NCI-H2029 treated with DMSO at 0.1 percent for 48 hours (cell line): ENCODE results near the gene PDE10A.
"Not testable (repeated sequence)": the region's sequence is repeated elsewhere in the genome, so short reads cannot be mapped to it uniquely, and the experiment has no call there.

Experiments
- DNase-seq: peaks from one replicate; lab custom pipeline; 2025; lab: John Stamatoyannopoulos, UW

The PDE10A gene

DNA sequence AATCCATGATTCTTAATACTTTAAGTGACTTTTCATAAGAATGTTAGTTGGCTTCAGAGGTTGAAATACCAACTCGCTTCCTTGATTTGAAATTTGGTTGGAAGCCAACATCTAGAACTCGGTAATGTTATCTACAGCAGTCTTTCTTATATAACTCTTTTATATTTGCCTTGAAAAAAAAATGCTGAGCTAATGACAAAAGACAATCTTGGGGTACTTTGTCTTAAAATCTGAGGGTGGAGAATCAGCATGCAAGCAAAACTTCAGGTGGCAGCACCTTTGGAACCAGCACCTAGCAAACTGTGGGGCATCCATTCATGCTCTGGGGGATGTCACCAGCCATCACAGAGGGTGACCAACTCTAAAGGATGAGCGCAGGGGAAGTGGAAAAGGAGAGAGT is 76.3 kb downstream of the PDE10A start:
- DNase-seq, result no peak

DNA sequence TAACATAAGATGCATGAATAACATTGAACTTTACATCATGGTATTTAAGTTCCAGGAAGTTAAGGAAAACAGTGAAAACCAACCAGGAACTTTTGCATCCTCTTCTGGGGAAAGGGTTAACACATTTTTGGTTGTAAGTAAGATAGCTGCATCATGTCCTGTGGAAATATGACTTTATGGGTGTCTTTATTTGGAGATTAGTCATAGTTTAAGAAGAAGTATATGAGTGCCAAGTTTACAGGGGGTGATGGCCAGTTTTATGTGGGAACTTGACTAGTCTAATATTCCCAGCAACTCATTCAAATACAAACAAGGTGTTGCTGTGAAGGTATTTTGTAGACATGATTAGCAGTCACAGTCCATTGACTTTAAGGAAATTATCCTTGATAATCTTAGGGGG is 78.0 kb downstream of the PDE10A start:
- DNase-seq, result no peak

GRCh38 chr6:165584541-165584940 is 78.5 kb downstream of the PDE10A start:
- DNase-seq, result no peak

DNA sequence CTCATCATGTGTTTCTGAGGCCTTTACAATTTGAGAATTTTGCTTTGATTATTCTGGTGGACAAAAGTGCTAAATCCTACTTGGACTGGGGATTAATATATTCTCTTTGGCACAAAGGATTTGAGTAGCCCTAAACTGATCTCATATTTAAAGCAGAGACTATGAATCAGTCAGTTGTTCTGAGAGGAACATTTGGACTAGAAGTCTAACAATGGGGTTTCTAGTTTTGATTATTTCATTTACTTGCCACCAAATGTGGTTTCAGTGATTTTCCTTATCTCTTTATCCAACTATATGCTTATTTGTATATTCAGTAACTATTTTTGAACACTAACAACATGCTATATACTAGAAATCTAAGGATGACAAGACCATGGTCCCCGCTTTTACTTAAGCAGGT is 81.4 kb downstream of the PDE10A start:
- DNase-seq, result no peak

- no peak for DNase-seq
Observed at GRCh38 chr6:165580136-165580535, 82.9 kb downstream of the PDE10A start.

GRCh38 chr6:165579151-165579550 is 83.9 kb downstream of the PDE10A start:
- no peak for DNase-seq

- DNase-seq, result no peak
Observed at GRCh38 chr6:165577556-165577955, 85.5 kb downstream of the PDE10A start.

GRCh38 chr6:165575158-165575549 is 87.9 kb downstream of the PDE10A start:
- no peak for DNase-seq

- DNase-seq, result no peak
Observed at GRCh38 chr6:165574220-165575157, 88.6 kb downstream of the PDE10A start.

GRCh38 chr6:165573671-165574070 is 89.4 kb downstream of the PDE10A start:
- peak; percentile 18 for DNase-seq

DNA sequence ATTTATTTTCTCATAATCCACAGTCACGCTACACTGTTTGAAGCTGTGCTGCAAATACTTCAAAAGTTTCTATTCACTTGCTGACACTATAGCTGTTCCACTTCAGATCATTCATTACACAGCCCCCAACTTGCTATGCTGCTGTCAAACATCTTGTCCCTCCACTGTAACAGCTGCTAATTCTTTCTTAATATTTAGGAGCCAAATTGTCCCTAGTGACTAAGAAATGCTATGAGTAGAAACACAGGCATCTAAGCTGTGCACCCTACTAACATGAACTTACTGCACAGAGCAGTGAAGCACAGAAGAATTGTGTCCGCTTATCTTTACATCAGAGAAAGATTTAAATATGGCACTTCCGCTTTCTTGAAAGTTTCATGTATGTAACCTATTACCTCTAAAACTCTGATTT is 91.3 kb downstream of the PDE10A start:
- no peak for DNase-seq

GRCh38 chr6:165571068-165571682 is 91.9 kb downstream of the PDE10A start:
- DNase-seq, result no peak

- DNase-seq, result no peak
Observed at GRCh38 chr6:165568326-165568725, 94.7 kb downstream of the PDE10A start.

DNA sequence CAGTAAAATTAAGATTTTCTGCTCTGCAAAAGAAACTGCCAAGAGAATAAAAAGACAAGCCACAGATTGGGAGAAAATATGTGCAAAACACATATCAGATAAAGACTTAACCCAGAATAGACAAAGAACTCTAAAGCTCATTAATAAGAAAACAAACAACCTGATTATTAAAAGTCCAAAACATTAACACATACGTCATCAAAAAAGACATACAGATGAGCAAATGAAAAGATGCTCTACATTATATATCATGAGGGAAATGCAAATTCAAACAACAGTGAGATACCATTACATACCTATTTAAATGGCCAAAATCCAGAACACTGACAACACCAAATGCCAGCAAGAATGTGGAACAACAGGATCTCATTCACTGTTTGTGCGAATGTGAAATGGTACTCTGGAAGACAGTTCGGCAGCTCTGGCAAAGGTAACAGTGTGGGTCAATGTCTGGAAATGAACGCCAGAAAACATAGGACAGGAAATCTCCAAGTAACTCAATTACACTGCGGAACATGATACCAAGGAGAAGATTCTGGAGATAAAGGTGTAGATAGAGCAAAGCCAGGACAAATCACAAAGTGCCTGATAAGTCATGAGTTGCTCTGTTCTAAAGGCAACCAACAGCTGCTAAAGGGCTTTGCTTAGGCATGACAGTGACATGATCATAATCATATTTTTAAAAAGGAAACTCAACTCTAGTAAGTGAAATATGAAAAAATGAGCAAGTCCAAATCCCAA is 96.8 kb downstream of the PDE10A start:
- no peak for DNase-seq

- no peak for DNase-seq
Observed at GRCh38 chr6:165562421-165563090, 100.5 kb downstream of the PDE10A start.

DNA sequence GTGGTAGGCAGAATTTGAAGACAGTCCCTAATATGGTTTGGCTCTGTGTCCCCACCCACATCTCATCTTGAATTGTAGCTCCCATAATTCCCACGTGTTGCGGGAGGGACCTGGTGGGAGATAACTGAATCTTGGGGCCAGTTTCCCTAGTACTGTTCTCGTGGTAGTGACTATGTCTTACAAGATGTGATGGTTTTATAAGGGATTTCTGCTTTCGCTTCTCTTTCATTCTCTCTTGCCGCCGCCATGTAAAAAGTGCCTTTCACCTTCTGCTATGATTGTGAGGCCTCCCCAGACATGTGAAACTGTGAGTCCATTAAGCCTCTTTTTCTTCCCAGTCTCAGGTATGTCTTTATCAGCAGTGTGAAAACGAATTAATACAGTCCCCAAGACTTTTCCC is 103.4 kb downstream of the PDE10A start:
- no peak for DNase-seq

GRCh38 chr6:165558097-165558496 is 104.9 kb downstream of the PDE10A start:
- DNase-seq, result not testable (repeated sequence)

DNA sequence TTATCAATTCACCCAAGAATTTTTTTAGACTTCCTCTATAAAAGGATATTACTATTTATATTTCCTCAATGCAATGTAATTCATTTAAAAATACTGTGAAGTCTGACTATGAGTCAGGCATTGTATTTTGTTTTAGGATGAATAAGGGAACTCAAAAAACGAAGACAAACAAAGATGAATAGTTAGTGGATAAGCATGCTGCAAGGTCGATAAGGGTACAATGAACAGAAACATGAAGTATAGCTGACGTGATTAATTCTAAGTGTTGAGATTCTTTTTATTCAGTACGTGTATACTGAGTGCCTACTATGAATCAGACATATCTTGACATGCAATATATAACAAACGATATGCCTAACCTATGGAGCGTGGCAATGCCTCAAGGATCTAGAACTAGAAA is 105.4 kb downstream of the PDE10A start:
- no peak for DNase-seq

DNA sequence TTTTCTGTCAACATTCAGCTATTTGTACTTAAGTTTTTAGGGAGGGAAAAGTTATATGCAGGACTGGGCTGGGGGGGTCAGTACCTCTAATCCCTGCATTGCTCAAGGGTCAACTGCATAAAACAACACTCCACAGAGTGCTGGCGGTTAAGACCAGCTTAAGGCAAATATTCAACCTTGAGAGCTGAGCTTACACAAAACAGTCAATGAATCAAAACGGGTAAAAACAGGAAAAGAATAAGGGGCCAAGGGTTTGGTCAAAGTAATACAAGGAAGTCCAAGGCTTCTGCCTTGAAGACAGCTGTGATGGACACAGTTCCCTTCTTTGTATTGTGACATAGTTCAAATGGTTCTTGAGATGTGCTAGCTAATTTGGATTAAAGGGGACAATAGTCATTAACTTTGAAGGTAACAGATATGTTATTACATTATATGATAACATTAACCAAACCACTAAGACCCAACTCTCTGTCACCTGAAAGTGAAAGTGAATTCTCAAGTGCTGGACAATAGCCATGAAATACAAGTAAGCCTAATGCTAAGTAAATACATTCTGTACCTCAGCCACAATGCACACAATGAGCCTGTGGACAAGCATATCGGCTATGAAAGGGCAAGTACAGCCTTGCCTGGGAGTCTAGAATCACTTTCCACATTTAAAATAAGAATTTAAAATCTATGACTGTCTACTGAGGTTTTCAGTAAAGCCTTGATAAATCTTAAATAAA is 106.8 kb downstream of the PDE10A start:
- peak; percentile 96 for DNase-seq

DNA sequence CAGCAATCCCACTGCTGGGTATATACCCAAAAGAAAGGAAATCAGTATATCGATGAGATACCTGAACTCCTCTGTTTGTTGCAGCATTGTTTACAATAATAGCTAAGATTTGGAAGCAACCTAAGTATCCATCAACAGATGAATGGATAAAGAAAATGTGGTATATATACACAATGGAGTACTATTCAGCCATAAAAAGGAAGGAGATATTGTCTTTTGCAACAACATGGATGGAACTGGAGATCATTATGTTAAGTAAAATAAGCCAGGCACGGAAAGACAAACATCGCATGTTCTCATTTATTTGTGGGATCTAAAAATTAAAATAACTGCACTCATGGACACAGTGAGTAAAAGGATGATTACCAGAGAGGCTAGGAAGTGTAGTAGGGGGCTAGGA is 108.4 kb downstream of the PDE10A start:
- DNase-seq, result not testable (repeated sequence)

GRCh38 chr6:165552248-165552736 is 110.7 kb downstream of the PDE10A start:
- DNase-seq, result peak; percentile 78
